Thyroid gland (tissue), 4 donors: Measurements from ENCODE around the gene SYN1. TPM values are rescaled to one million over a fixed set of nuclear protein-coding genes. Genes with fewer than 3 reads are reported as not detected.

Source experiments
- DNase-seq, 2 donors: peaks; one replicate each; pipeline ENCODE4 v3.0.0-alpha.2; 2019
- H3K27ac ChIP-seq, 3 donors: fragments of 200-600 bp; sonication (generic); 1 replicate in 2 of 3; 2 replicates in 1 of 3; pipeline ENCODE4 v1.5.1; 2016 to 2019; ENCODE audit warnings: mild to moderate bottlenecking in 1 of 3, moderate library complexity in 1 of 3
- H3K27me3 ChIP-seq: fragments of 200-600 bp; sonication (generic); one replicate; pipeline ENCODE4 v1.5.1; 2019
- H3K36me3 ChIP-seq, 2 donors: fragments of 200-600 bp; sonication (generic); one replicate each; pipeline ENCODE4 v1.5.1; 2016 to 2019
- H3K4me1 ChIP-seq, 2 donors: fragments of 200-600 bp; sonication (generic); one replicate each; pipeline ENCODE4 v1.5.1; 2017 to 2019
- H3K4me3 ChIP-seq, 3 donors: fragments of 200-600 bp; sonication (generic); replicated peaks in 1 of 3; 1 replicate in 2 of 3; 2 replicates in 1 of 3; pipeline ENCODE4 v1.5.1; 2016; ENCODE audit warnings: mild to moderate bottlenecking in 1 of 3
- H3K9me3 ChIP-seq: fragments of 200-600 bp; sonication (generic); one replicate; pipeline ENCODE4 v1.5.1; 2017
- POLR2A ChIP-seq, 2 donors: fragments of 450-650 bp; IDR thresholded peaks; one replicate each; pipeline ENCODE4 v1.6.1; 2017; ENCODE audit warnings: antibody characterized with exemption in 2 of 2, mild to moderate bottlenecking in 2 of 2, moderate library complexity in 1 of 2
- WGBS, 2 donors: methylation state at CpG; one replicate each; pipeline ENCODE4 v1.1.5; 2017; 5-methylcytosine and 5-hydroxymethylcytosine counted together
- intact Hi-C: fragments of 100-400 bp; cut with DNase I; formaldehyde crosslinking; loops from one replicate; pipeline ENCODE4 v1.15.1; 2023
- total RNA-seq, 4 donors: library from RNA; depleted of rRNA; stranded (reverse); fragments of >200 nt; gene quantifications; one replicate each; pipeline ENCODE4 v1.2.3, GENCODE V29; 2016
- TF ChIP-seq, protein P1 (sequence below), 6 experiments: fragments of 200-600 bp in 3 of 6; fragments of 450-650 bp in 3 of 6; sonication (generic) in 3 of 6; IDR thresholded peaks; one replicate each; pipeline ENCODE4 v1.5.1; 2016 to 2019; ENCODE audit warnings: antibody characterized with exemption in 6 of 6, mild to moderate bottlenecking in 2 of 6, inconsistent platforms in 1 of 6, moderate library complexity in 1 of 6

The SYN1 gene
- total RNA-seq, 4 donors from 2014 or later, result 0.13 to 0.15 TPM; not detected in 2

DNA sequence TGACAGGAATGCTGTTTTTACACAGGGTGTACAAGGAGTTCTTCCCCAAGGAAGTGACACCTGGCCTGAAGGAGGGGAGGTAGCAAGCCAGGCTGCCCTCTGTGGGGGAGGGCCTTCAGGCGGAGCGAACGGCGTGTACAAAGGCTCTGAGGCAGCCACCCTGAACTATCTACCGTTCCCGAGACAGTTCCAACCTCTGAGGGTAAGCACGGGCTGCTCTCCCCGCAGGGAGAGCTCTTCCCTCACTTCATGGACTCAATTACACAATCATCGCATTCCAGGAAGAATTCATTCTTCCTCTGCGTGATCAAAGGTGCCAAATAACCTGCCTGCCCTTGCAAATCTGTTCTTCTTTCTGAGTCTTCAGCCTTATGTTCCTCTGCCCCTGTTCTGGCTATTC is 25.9 kb upstream of the SYN1 start:
- Histone ChIP-seq H3K4me1 (no peaks in the 10 kb centered on the region), H3K4me3 (no peak overlapping the region), H3K9me3 (no peaks in the 10 kb centered on the region), H3K36me3 (peaks cover 0 to 6% of the 10 kb centered on the region in 2 donors), H3K27me3 (no peaks in the 10 kb centered on the region), H3K27ac (peak overlapping the region in 1 of 3 donors; percentile 24)
- peak; percentile 24 to 34 for DNase-seq
- intact Hi-C loops, result no loop called here
- WGBS, 2 donors, result 61% methylated on average over 10 of the region's 10 CpGs
- TF ChIP-seq, protein P1, sequence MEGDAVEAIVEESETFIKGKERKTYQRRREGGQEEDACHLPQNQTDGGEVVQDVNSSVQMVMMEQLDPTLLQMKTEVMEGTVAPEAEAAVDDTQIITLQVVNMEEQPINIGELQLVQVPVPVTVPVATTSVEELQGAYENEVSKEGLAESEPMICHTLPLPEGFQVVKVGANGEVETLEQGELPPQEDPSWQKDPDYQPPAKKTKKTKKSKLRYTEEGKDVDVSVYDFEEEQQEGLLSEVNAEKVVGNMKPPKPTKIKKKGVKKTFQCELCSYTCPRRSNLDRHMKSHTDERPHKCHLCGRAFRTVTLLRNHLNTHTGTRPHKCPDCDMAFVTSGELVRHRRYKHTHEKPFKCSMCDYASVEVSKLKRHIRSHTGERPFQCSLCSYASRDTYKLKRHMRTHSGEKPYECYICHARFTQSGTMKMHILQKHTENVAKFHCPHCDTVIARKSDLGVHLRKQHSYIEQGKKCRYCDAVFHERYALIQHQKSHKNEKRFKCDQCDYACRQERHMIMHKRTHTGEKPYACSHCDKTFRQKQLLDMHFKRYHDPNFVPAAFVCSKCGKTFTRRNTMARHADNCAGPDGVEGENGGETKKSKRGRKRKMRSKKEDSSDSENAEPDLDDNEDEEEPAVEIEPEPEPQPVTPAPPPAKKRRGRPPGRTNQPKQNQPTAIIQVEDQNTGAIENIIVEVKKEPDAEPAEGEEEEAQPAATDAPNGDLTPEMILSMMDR (IDR thresholded peaks at IDR 0.05), result no peak
- no peak for TF ChIP-seq POLR2A (IDR thresholded peaks at IDR 0.05)

DNA sequence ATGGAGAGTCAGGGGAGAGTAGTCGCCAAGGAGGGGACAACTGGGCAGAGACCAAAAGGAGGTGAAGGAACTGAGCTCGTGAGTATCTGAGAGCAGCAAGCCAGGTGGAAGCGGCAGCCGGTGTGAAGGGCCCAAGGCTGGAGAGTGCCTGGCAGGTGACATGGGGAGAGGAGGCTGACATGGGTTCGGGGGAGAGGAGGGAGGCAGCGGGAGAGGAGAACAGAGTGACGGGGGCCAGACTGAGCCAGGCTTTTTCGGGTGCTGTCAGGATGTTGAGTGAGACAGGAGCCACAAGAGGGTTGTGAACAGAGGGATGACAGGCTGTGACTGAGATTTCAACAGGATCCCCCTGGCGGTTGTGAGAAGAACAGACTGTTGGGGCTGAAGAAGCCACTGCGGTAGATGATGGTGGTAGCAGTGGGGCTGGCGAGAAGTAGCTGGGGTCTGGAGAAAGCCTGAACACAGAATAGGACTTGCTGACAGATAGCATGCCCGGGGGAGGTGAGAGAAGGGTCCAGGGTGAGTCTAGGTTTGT is 25.0 kb upstream of the SYN1 start:
- H3K27ac ChIP-seq, result no peak overlapping the region
- H3K9me3 ChIP-seq, result no peaks in the 10 kb centered on the region
- intact Hi-C loops, result no loop called here
- H3K4me3 ChIP-seq, result no peak overlapping the region
- TF ChIP-seq POLR2A (IDR thresholded peaks at IDR 0.05), result no peak
- TF ChIP-seq, protein P1 (IDR thresholded peaks at IDR 0.05), result no peak
- no peak for DNase-seq
- WGBS, 2 donors, result 63 to 79% methylated on average over 12 of the region's 12 CpGs
- no peaks in the 10 kb centered on the region for H3K4me1 ChIP-seq
- H3K36me3 ChIP-seq, result peaks cover 5 to 11% of the 10 kb centered on the region in 2 donors
- H3K27me3 ChIP-seq, result no peaks in the 10 kb centered on the region

DNA sequence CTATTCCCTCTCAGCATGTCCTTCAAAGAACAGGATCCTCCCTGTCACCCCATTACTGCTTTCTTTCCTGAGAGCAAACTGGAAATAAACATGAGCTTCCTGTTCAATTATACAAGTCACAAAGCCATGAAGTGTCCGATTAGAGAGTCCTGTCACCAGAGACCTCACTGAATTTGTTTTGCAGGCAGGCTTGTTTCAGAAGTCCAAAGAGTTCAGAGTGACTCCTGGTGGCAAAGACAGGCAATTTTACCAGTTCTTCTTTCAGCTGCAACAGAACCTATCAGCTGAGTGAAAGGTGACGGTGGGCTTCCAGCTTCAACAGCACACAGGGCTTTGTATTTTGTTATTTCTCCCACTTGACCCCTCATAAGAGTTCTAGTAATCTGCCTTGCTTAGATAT is 24.3 kb upstream of the SYN1 start:
- 32 to 45% methylated on average over 2 of the region's 2 CpGs for WGBS, 2 donors
- H3K4me1 ChIP-seq, result no peaks in the 10 kb centered on the region
- TF ChIP-seq POLR2A (IDR thresholded peaks at IDR 0.05), result no peak
- TF ChIP-seq, protein P1 (IDR thresholded peaks at IDR 0.05), result peak in 2 of 6 experiments; percentile 27 to 29
- H3K27ac ChIP-seq, result no peak overlapping the region
- intact Hi-C loops, result no loop called here
- H3K27me3 ChIP-seq, result no peaks in the 10 kb centered on the region
- no peak for DNase-seq
- H3K4me3 ChIP-seq, result no peak overlapping the region
- peaks cover 11% of the 10 kb centered on the region in 2 donors for H3K36me3 ChIP-seq
- no peaks in the 10 kb centered on the region for H3K9me3 ChIP-seq

DNA sequence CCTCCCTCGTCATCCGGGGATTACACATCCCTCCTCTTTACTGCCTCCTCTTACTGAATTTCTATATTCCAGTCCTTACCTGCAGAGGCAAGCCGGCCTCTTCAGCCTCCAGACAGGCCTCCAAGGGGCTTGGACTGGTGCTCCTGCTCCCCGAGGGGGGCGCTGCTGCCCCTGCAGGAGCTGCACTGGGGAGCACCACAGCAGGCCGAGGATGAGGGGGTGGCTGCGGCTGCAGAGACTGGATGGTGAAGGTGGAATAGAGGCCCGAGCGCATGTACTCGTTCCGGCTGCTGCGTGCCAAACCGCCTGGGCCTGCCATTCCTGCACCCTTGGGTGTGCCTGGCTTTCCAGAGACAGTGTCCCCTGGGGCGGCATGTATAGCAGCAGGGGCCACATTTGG is 19.2 kb upstream of the SYN1 start:
- WGBS, 2 donors, result 87 to 95% methylated on average over 2 to 3 of the region's 14 CpGs
- no peak overlapping the region for H3K4me3 ChIP-seq
- H3K27me3 ChIP-seq, result no peaks in the 10 kb centered on the region
- intact Hi-C loops, result no loop called here
- H3K4me1 ChIP-seq, result no peaks in the 10 kb centered on the region
- no peak for DNase-seq
- no peak overlapping the region for H3K27ac ChIP-seq
- peaks cover 17 to 23% of the 10 kb centered on the region in 2 donors for H3K36me3 ChIP-seq
- TF ChIP-seq, protein P1 (IDR thresholded peaks at IDR 0.05), result no peak
- no peak for TF ChIP-seq POLR2A (IDR thresholded peaks at IDR 0.05)
- no peaks in the 10 kb centered on the region for H3K9me3 ChIP-seq

DNA sequence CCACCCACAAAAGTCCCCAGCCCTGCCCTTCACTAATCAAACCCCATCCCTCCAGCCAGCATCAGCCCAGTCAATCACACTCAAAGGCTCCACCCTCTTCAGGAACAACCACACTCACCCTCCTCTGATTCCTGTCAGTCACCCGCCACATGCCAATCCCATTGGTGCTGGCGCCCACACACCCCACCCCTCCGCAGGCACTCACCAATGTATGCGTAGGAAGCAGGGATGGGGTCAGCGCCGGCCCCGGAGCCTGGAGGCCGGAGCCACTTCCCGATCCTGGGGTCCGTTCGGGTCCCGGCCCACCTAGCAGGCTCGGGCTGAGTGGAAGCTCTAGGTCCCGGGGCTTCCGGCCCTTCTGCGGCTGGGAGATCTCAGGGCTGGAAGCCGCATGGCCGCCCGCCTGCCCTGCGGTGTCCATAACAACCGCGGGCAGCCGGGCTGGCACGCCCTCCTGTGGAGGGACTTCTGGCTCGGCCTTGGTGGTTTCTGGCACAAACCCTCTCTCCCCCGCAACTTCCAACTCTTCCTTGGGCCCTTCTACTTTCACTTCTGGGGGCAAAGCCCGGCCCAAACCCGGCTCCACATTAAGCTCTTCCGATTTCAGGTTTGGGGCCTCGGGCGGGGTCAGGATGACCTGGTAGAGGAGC is 18.0 kb upstream of the SYN1 start:
- no peak overlapping the region for H3K4me3 ChIP-seq
- 53 to 92% methylated on average over 2 to 14 of the region's 31 CpGs for WGBS, 2 donors
- peak; percentile 19 to 35 for DNase-seq
- TF ChIP-seq, protein P1 (IDR thresholded peaks at IDR 0.05), result no peak
- no peak for TF ChIP-seq POLR2A (IDR thresholded peaks at IDR 0.05)
- no peaks in the 10 kb centered on the region for H3K4me1 ChIP-seq
- no peaks in the 10 kb centered on the region for H3K27me3 ChIP-seq
- H3K27ac ChIP-seq, result no peak overlapping the region
- intact Hi-C loops, result no loop called here
- H3K36me3 ChIP-seq, result peaks cover 17 to 23% of the 10 kb centered on the region in 2 donors
- H3K9me3 ChIP-seq, result no peaks in the 10 kb centered on the region
